Panc1 (cell line): Measurements from ENCODE around the gene EIF3M. TPM values are rescaled to one million over a fixed set of nuclear protein-coding genes. Genes with fewer than 3 reads are reported as not detected.

Experiments
- ATAC-seq: fragments of 200-7000 bp; cut with Tn5 transposase; 2 replicates; pipeline ENCODE4 v1.9.1; 2020; ENCODE audit warnings: mild to moderate bottlenecking, moderate library complexity
- BruUV-seq: library from RNA; stranded (reverse); fragments of 400-500 nt; replicated peaks from 2 replicates; lab custom pipeline; 2021; lab: Mats Ljungman, UMichigan
- CTCF ChIA-PET: fragments of 300-600 bp; sonication (Branson Sonifier 250); formaldehyde crosslinking; loops from one replicate; lab custom pipeline; 2022; ENCODE audit warnings: antibody characterized with exemption; lab: Charles Lee
- POLR2A ChIA-PET: fragments of 300-600 bp; sonication (Branson Sonifier 250); formaldehyde crosslinking; loops from one replicate; lab custom pipeline; 2022; ENCODE audit warnings: antibody characterized with exemption; lab: Charles Lee
- DNase-seq: peaks from one replicate; pipeline ENCODE4 v3.0.0-alpha.2; 2010; ENCODE audit warnings: low read depth, low spot score
- H3K27ac ChIP-seq: 2 replicates; pipeline ENCODE4 v1.5.1; 2011; ENCODE audit warnings: mild to moderate bottlenecking, low read length, inconsistent platforms
- H3K27me3 ChIP-seq: fragments of 200-500 bp; sonication (Bioruptor generic); 2 replicates; pipeline ENCODE4 v1.6.0; 2014; ENCODE audit warnings: low read length, inconsistent platforms; ENCODE audit not compliant: control insufficient read depth, insufficient read depth
- H3K36me3 ChIP-seq: fragments of 200-500 bp; sonication (Bioruptor generic); 2 replicates; pipeline ENCODE4 v1.5.1; 2014; ENCODE audit warnings: inconsistent platforms, mild to moderate bottlenecking, low read length, moderate library complexity; ENCODE audit not compliant: control insufficient read depth, insufficient read depth
- H3K4me1 ChIP-seq: 2 replicates; pipeline ENCODE4 v1.5.1; 2011; ENCODE audit warnings: inconsistent platforms, mild to moderate bottlenecking, low read length, moderate library complexity; ENCODE audit not compliant: control insufficient read depth, insufficient read depth
- H3K4me3 ChIP-seq, 2 experiments: 2 replicates each; pipeline ENCODE4 v1.5.1; 2011 to 2012; ENCODE audit warnings: low read depth in 2 of 2, low read length in 2 of 2, mild to moderate bottlenecking in 2 of 2, inconsistent platforms in 1 of 2, moderate library complexity in 1 of 2
- H3K9me3 ChIP-seq: fragments of 200-500 bp; sonication (Bioruptor generic); 2 replicates; pipeline ENCODE4 v1.5.1; 2014; ENCODE audit warnings: low read depth, mild to moderate bottlenecking, inconsistent platforms, low read length, moderate library complexity; ENCODE audit not compliant: control insufficient read depth, insufficient read depth
- POLR2AphosphoS5 ChIP-seq: IDR thresholded peaks from 2 replicates; pipeline ENCODE4 v1.6.1; 2012; ENCODE audit warnings: mild to moderate bottlenecking, low read depth, low read length, moderate library complexity
- SIN3A ChIP-seq: IDR thresholded peaks from 2 replicates; pipeline ENCODE4 v1.6.1; 2012; ENCODE audit warnings: low read depth, mild to moderate bottlenecking, low read length, moderate library complexity, borderline replicate concordance; ENCODE audit not compliant: insufficient read depth
- TCF7L2 ChIP-seq: IDR thresholded peaks from 2 replicates; pipeline ENCODE4 v1.6.1; 2011; ENCODE audit warnings: mild to moderate bottlenecking, low read depth, low read length, inconsistent platforms
- in situ Hi-C: cut with HindIII; loops from 2 replicates; pipeline ENCODE4 v1.10.0; 2016; ENCODE audit warnings: low sequenced_read_pairs, low pct_unique_long_range_greater_than_20kb
- intact Hi-C: fragments of 100-400 bp; cut with micrococcal nuclease; formaldehyde crosslinking; loops from one replicate; pipeline ENCODE4 v1.10.0; 2022; ENCODE audit not compliant: unreplicated experiment
- total RNA-seq: library from RNA; stranded (reverse); gene quantifications from one replicate; pipeline ENCODE4 v1.2.1, GENCODE V29; 2021; ENCODE audit not compliant: unreplicated experiment
- TF ChIP-seq, protein P1 (sequence below), 2 experiments: IDR thresholded peaks; 2 replicates each; pipeline ENCODE4 v1.6.1; 2011 to 2012; ENCODE audit warnings: low read depth in 2 of 2, control low read depth in 1 of 2, low read length in 1 of 2, mild to moderate bottlenecking in 1 of 2, moderate library complexity in 1 of 2; ENCODE audit not compliant: insufficient read depth in 1 of 2
- TF ChIP-seq, protein P2 (sequence below): fragments of 450-650 bp; IDR thresholded peaks from 2 replicates; pipeline ENCODE4 v1.5.1; 2017; ENCODE audit warnings: mild to moderate bottlenecking

EIF3M gene
- total RNA-seq, 1 experiment from 2014 or later: 270 TPM

DNA sequence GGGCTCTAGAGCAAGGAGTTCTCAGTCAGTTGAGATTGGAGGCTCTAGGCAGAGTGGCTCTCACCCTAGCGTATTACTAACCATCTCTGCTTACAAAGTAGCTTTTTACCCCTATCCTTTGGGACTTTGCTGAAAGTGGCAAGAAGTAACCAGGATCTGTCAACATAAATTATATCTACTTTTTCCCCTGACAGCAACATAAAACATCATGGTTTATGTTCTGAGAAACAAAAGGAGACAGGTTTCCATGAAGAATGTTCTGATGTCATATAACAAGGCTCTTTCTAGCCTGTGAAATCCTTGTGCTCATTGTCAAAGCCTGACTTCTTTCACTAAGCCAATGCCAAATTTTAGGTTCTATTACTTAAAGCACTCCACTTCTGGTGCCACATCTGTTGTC lies 7.2 kb upstream of the EIF3M start:
- in situ Hi-C loops (no loop called here), intact Hi-C loops (no loop called here)
- CTCF ChIA-PET: no interaction called here
- POLR2A ChIA-PET: no interaction called here
- no peak for TF ChIP-seq POLR2AphosphoS5
- TF ChIP-seq, protein P1, sequence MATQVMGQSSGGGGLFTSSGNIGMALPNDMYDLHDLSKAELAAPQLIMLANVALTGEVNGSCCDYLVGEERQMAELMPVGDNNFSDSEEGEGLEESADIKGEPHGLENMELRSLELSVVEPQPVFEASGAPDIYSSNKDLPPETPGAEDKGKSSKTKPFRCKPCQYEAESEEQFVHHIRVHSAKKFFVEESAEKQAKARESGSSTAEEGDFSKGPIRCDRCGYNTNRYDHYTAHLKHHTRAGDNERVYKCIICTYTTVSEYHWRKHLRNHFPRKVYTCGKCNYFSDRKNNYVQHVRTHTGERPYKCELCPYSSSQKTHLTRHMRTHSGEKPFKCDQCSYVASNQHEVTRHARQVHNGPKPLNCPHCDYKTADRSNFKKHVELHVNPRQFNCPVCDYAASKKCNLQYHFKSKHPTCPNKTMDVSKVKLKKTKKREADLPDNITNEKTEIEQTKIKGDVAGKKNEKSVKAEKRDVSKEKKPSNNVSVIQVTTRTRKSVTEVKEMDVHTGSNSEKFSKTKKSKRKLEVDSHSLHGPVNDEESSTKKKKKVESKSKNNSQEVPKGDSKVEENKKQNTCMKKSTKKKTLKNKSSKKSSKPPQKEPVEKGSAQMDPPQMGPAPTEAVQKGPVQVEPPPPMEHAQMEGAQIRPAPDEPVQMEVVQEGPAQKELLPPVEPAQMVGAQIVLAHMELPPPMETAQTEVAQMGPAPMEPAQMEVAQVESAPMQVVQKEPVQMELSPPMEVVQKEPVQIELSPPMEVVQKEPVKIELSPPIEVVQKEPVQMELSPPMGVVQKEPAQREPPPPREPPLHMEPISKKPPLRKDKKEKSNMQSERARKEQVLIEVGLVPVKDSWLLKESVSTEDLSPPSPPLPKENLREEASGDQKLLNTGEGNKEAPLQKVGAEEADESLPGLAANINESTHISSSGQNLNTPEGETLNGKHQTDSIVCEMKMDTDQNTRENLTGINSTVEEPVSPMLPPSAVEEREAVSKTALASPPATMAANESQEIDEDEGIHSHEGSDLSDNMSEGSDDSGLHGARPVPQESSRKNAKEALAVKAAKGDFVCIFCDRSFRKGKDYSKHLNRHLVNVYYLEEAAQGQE (IDR thresholded peaks at IDR 0.05; ENCODE audit: insufficient read depth in 1 of 2, low read depth in 2 of 2, low read length in 1 of 2): no peak
- TF ChIP-seq, protein P2, sequence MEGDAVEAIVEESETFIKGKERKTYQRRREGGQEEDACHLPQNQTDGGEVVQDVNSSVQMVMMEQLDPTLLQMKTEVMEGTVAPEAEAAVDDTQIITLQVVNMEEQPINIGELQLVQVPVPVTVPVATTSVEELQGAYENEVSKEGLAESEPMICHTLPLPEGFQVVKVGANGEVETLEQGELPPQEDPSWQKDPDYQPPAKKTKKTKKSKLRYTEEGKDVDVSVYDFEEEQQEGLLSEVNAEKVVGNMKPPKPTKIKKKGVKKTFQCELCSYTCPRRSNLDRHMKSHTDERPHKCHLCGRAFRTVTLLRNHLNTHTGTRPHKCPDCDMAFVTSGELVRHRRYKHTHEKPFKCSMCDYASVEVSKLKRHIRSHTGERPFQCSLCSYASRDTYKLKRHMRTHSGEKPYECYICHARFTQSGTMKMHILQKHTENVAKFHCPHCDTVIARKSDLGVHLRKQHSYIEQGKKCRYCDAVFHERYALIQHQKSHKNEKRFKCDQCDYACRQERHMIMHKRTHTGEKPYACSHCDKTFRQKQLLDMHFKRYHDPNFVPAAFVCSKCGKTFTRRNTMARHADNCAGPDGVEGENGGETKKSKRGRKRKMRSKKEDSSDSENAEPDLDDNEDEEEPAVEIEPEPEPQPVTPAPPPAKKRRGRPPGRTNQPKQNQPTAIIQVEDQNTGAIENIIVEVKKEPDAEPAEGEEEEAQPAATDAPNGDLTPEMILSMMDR: no peak
- TF ChIP-seq TCF7L2: no peak
- TF ChIP-seq SIN3A: no peak
- Histone ChIP-seq H3K27me3 (no peaks in the 10 kb centered on the region), H3K27ac (no peak overlapping the region), H3K4me3 (no peak overlapping the region), H3K9me3 (no peaks in the 10 kb centered on the region), H3K4me1 (no peaks in the 10 kb centered on the region), H3K36me3 (no peaks in the 10 kb centered on the region)
- ATAC-seq (no peak), DNase-seq (no peak)
- no TSS peak for BruUV-seq

DNA sequence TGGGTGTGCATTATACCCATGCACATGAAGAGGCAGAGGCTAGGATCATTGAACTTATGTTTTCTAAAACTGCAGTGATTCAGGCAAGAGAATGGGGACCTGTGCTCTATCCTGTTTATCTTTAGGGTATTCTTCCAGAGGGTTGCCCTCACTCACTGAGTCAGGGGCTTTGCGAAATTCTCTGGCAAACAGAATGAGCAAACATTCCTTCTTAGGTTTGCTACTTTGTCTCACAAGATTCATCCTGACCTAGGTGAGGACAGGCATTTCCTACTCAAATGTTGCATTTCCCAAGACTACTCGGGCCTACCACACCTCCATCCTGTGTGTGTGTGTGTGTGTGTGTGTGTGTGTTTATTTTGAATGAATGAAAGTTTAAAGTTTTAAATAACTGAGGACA lies 2.7 kb upstream of the EIF3M start:
- intact Hi-C loops: no loop called here
- no TSS peak for BruUV-seq

More for the DNA sequence above, 2.7 kb upstream of the EIF3M start:
- DNase-seq: no peak
- Histone ChIP-seq H3K36me3 (peaks cover 3% of the 10 kb centered on the region), H3K27me3 (no peaks in the 10 kb centered on the region), H3K27ac (no peak overlapping the region), H3K9me3 (no peaks in the 10 kb centered on the region), H3K4me3 (no peak overlapping the region), H3K4me1 (peaks cover 10% of the 10 kb centered on the region)
- TF ChIP-seq, protein P1 (IDR thresholded peaks at IDR 0.05; ENCODE audit: insufficient read depth in 1 of 2, low read depth in 2 of 2, low read length in 1 of 2): no peak
- TF ChIP-seq POLR2AphosphoS5: no peak
- ChIA-PET POLR2A (no interaction called here), CTCF (no interaction called here)
- no peak for ATAC-seq
- in situ Hi-C loops: no loop called here
